ENCODE results near the gene DPP6. TPM values are rescaled to one million over a fixed set of nuclear protein-coding genes. Genes with fewer than 3 reads are reported as not detected.

DPP6 gene
- total RNA-seq, 2 experiments from 2014 or later, result not detected

GRCh38 chr7:154812027-154812426, 759.8 kb downstream of the DPP6 start:
- no peak overlapping the region for H3K4me3 ChIP-seq (ENCODE audit: low read length)
- ChIA-PET CTCF (no interaction called here), POLR2A (no interaction called here)
- H3K27me3 ChIP-seq (ENCODE audit: control insufficient read depth in 1 of 2, insufficient read depth in 2 of 2, low read length in 2 of 2), result no peaks in the 10 kb centered on the region
- Mint-ChIP-seq H3K4me1 (ENCODE audit: low read depth) (no peaks in the 10 kb centered on the region), H3K27me3 (peaks cover 4% of the 10 kb centered on the region), H3K27ac (no peak overlapping the region), H3K4me3 (no peak overlapping the region), H3K36me3 (ENCODE audit: low read depth) (no peaks in the 10 kb centered on the region), H3K9me3 (peaks cover 16% of the 10 kb centered on the region)
- no peaks in the 10 kb centered on the region for H3K36me3 ChIP-seq (ENCODE audit: insufficient read depth, low read length)
- ATAC-seq (ENCODE audit: poor library complexity) (no peak), DNase-seq (no peak)
- no peak for TF ChIP-seq CTCF (IDR thresholded peaks at IDR 0.05)
- H3K4me1 ChIP-seq (ENCODE audit: insufficient read depth, low read length), result no peaks in the 10 kb centered on the region
- H3K27ac ChIP-seq (ENCODE audit: low read depth in 1 of 2, low read length in 2 of 2), result no peak overlapping the region
- intact Hi-C loops (cut with DNase I, micrococcal nuclease), result no loop called here
- peaks cover 8 to 9% of the 10 kb centered on the region in 2 experiments for H3K9me3 ChIP-seq (ENCODE audit: control insufficient read depth in 1 of 2, insufficient read depth in 1 of 2, low read length in 2 of 2)

GRCh38 chr7:154817224-154817896, 765.2 kb downstream of the DPP6 start:
- H3K27ac Mint-ChIP-seq, result no peak overlapping the region
- intact Hi-C loops (cut with DNase I, micrococcal nuclease), result no loop called here
- ATAC-seq (ENCODE audit: poor library complexity) (no peak), DNase-seq (no peak)
- H3K4me1 ChIP-seq (ENCODE audit: insufficient read depth, low read length), result no peaks in the 10 kb centered on the region
- H3K4me3 ChIP-seq (ENCODE audit: low read length), result no peak overlapping the region
- peaks cover 1 to 10% of the 10 kb centered on the region in 2 experiments for H3K9me3 ChIP-seq (ENCODE audit: control insufficient read depth in 1 of 2, insufficient read depth in 1 of 2, low read length in 2 of 2)
- H3K4me3 Mint-ChIP-seq, result no peak overlapping the region
- peaks cover 10% of the 10 kb centered on the region for H3K9me3 Mint-ChIP-seq
- H3K27me3 Mint-ChIP-seq, result peaks cover 12% of the 10 kb centered on the region
- H3K36me3 ChIP-seq (ENCODE audit: insufficient read depth, low read length), result no peaks in the 10 kb centered on the region
- ChIA-PET POLR2A (no interaction called here), CTCF (no interaction called here)
- H3K36me3 Mint-ChIP-seq (ENCODE audit: low read depth), result no peaks in the 10 kb centered on the region
- no peaks in the 10 kb centered on the region for H3K4me1 Mint-ChIP-seq (ENCODE audit: low read depth)
- TF ChIP-seq CTCF (IDR thresholded peaks at IDR 0.05), result no peak
- no peak overlapping the region for H3K27ac ChIP-seq (ENCODE audit: low read depth in 1 of 2, low read length in 2 of 2)
- H3K27me3 ChIP-seq (ENCODE audit: control insufficient read depth in 1 of 2, insufficient read depth in 2 of 2, low read length in 2 of 2), result no peaks in the 10 kb centered on the region

GRCh38 chr7:154827007-154827406, 774.8 kb downstream of the DPP6 start:
- ATAC-seq (ENCODE audit: poor library complexity), result no peak
- Mint-ChIP-seq H3K4me1 (ENCODE audit: low read depth) (no peaks in the 10 kb centered on the region), H3K36me3 (ENCODE audit: low read depth) (no peaks in the 10 kb centered on the region), H3K27me3 (peaks cover 28% of the 10 kb centered on the region), H3K27ac (no peak overlapping the region), H3K9me3 (no peaks in the 10 kb centered on the region), H3K4me3 (no peak overlapping the region)
- Histone ChIP-seq H3K4me3 (ENCODE audit: low read length) (no peak overlapping the region), H3K4me1 (ENCODE audit: insufficient read depth, low read length) (no peaks in the 10 kb centered on the region), H3K27ac (ENCODE audit: low read depth in 1 of 2, low read length in 2 of 2) (no peak overlapping the region), H3K9me3 (ENCODE audit: control insufficient read depth in 1 of 2, insufficient read depth in 1 of 2, low read length in 2 of 2) (peaks cover 0 to 5% of the 10 kb centered on the region in 2 experiments), H3K27me3 (ENCODE audit: control insufficient read depth in 1 of 2, insufficient read depth in 2 of 2, low read length in 2 of 2) (no peaks in the 10 kb centered on the region), H3K36me3 (ENCODE audit: insufficient read depth, low read length) (no peaks in the 10 kb centered on the region)
- intact Hi-C loops (cut with DNase I, micrococcal nuclease), result no loop called here
- no peak for DNase-seq
- TF ChIP-seq CTCF (IDR thresholded peaks at IDR 0.05), result no peak
- ChIA-PET POLR2A (no interaction called here), CTCF (no interaction called here)

All from CD4-positive, alpha-beta T cell (primary cell).